ENCODE measurements around the gene WDR72.

DNA sequence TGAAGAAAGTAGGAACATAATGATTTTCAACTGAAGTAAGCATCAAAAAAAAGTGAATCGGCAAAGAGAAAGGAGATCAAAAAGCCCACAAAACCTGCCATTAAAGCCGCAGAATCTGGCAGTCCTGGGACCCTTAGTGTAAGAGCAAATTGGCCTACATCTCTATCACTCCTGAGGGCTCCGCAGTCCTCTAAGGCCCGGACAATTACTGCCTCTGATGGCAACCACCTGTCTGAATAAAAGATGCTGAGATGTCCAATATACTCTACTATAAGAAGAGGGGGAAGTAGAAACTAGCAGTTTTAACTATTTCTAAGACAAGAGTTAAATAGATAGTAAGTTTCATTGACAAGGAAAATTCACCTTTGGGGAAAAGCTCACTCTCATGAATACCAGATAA lies 20.3 kb downstream of the WDR72 start:
- TF ChIP-seq EP300 (IDR thresholded peaks at IDR 0.05; ENCODE audit: borderline replicate concordance in 1 of 2, low read depth in 1 of 2, low read length in 1 of 2) (no peak), EZH2phosphoT487 (IDR thresholded peaks at IDR 0.05; ENCODE audit: borderline replicate concordance, low read depth) (no peak), RAD21 (IDR thresholded peaks at IDR 0.05; ENCODE audit: low read length) (no peak), FOSL2 (IDR thresholded peaks at IDR 0.05; ENCODE audit: borderline replicate concordance, low read depth) (no peak), POLR2AphosphoS5 (IDR thresholded peaks at IDR 0.05; ENCODE audit: low read depth, low read length) (no peak), SMC3 (IDR thresholded peaks at IDR 0.05; ENCODE audit: low read depth, low read length) (no peak), FOXM1 (IDR thresholded peaks at IDR 0.05; ENCODE audit: low read depth) (no peak), SIN3A (IDR thresholded peaks at IDR 0.05; ENCODE audit: borderline replicate concordance, low read depth, low read length) (no peak), RFX5 (IDR thresholded peaks at IDR 0.05; ENCODE audit: low read length) (no peak)
- TF ChIP-seq, protein P1, sequence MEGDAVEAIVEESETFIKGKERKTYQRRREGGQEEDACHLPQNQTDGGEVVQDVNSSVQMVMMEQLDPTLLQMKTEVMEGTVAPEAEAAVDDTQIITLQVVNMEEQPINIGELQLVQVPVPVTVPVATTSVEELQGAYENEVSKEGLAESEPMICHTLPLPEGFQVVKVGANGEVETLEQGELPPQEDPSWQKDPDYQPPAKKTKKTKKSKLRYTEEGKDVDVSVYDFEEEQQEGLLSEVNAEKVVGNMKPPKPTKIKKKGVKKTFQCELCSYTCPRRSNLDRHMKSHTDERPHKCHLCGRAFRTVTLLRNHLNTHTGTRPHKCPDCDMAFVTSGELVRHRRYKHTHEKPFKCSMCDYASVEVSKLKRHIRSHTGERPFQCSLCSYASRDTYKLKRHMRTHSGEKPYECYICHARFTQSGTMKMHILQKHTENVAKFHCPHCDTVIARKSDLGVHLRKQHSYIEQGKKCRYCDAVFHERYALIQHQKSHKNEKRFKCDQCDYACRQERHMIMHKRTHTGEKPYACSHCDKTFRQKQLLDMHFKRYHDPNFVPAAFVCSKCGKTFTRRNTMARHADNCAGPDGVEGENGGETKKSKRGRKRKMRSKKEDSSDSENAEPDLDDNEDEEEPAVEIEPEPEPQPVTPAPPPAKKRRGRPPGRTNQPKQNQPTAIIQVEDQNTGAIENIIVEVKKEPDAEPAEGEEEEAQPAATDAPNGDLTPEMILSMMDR (IDR thresholded peaks at IDR 0.05) = no peak
